GM12878 (cell line): ENCODE data around the gene IGFBP2. TPM values are rescaled to one million over a fixed set of nuclear protein-coding genes. Genes with fewer than 3 reads are reported as not detected.

Experiments used
- ATAC-seq: fragments of 200-7000 bp; cut with Tn5 transposase; 3 replicates; pipeline ENCODE4 v1.9.1; 2020; ENCODE audit warnings: mild to moderate bottlenecking, moderate library complexity
- BruUV-seq: library from RNA; stranded (reverse); fragments of 400-500 nt; replicated peaks from 2 replicates; lab custom pipeline; 2021; lab: Mats Ljungman, UMichigan
- CTCF ChIA-PET: fragments of 300-600 bp; sonication (Branson Sonifier 250); formaldehyde crosslinking; extraction: SDS; loops from one replicate; lab custom pipeline; 2021; ENCODE audit warnings: inconsistent platforms; lab: Yijun Ruan, JAX
- POLR2A ChIA-PET: fragments of 350-600 bp; formaldehyde crosslinking; extraction: SDS; loops from one replicate; lab custom pipeline; 2021; ENCODE audit warnings: inconsistent platforms; lab: Charles Lee
- RAD21 ChIA-PET: fragments of 300-600 bp; sonication (Branson Sonifier 250); formaldehyde crosslinking; loops from one replicate; lab custom pipeline; 2023; ENCODE audit warnings: antibody characterized with exemption; ENCODE audit not compliant: unreplicated experiment; lab: Charles Lee
- SMC1A ChIA-PET: fragments of 300-600 bp; sonication (Branson Sonifier 250); formaldehyde crosslinking; loops from one replicate; lab custom pipeline; 2023; ENCODE audit not compliant: unreplicated experiment, uncharacterized antibody; lab: Charles Lee
- DNase-seq: peaks from one replicate; pipeline ENCODE4 v3.0.0-alpha.2; 2011; ENCODE audit warnings: low read depth, low spot score
- FAIRE-seq: peaks from 3 replicates; lab custom pipeline; 2011; peaks lifted over from hg19 to GRCh38; lab: Jason Lieb, UNC
- H2AFZ ChIP-seq: 2 replicates; pipeline ENCODE4 v1.6.0; 2011; ENCODE audit warnings: low read depth, low read length, control low read depth; ENCODE audit not compliant: control insufficient read depth
- H3K27ac ChIP-seq: 2 replicates; pipeline ENCODE4 v1.5.1; 2011; ENCODE audit warnings: control low read depth; ENCODE audit not compliant: control insufficient read depth, insufficient read depth
- H3K27me3 ChIP-seq, 2 experiments: replicated peaks in 1 of 2; 2 replicates each; pipeline versions ENCODE4 v1.6.0 to v1.6.1; 2011; ENCODE audit warnings: low read length in 1 of 2; ENCODE audit not compliant: control insufficient read depth in 2 of 2, insufficient read depth in 2 of 2
- H3K36me3 ChIP-seq, 2 experiments: 2 replicates each; pipeline ENCODE4 v1.5.1; 2011; ENCODE audit warnings: low read length in 1 of 2; ENCODE audit not compliant: control insufficient read depth in 2 of 2, insufficient read depth in 2 of 2
- H3K4me1 ChIP-seq: 2 replicates; pipeline ENCODE4 v1.6.1; 2011; ENCODE audit warnings: mild to moderate bottlenecking, low read length, moderate library complexity, mixed read lengths; ENCODE audit not compliant: control insufficient read depth, insufficient read depth
- H3K4me2 ChIP-seq: 2 replicates; pipeline ENCODE4 v1.6.0; 2011; ENCODE audit warnings: control low read depth; ENCODE audit not compliant: control insufficient read depth, insufficient read depth
- H3K4me3 ChIP-seq: fragments of 200-600 bp; sonication (generic); 2 replicates; pipeline ENCODE4 v1.5.1; 2016
- H3K79me2 ChIP-seq: 2 replicates; pipeline ENCODE4 v1.6.0; 2011; ENCODE audit warnings: low read length; ENCODE audit not compliant: control insufficient read depth, insufficient read depth
- H3K9ac ChIP-seq: 2 replicates; pipeline ENCODE4 v1.8.0; 2011; ENCODE audit warnings: low read length, control low read depth, mixed read lengths; ENCODE audit not compliant: control insufficient read depth, insufficient read depth
- H3K9me3 ChIP-seq: replicated peaks from 3 replicates; pipeline ENCODE4 v1.5.1; 2011; ENCODE audit warnings: mild to moderate bottlenecking, low read length; ENCODE audit not compliant: control insufficient read depth, insufficient read depth
- H4K20me1 ChIP-seq: 2 replicates; pipeline ENCODE4 v1.6.0; 2011; ENCODE audit not compliant: control insufficient read depth, insufficient read depth
- BACH1 ChIP-seq: fragments of 450-650 bp; IDR thresholded peaks from 2 replicates; pipeline ENCODE4 v1.6.1; 2017; ENCODE audit warnings: mild to moderate bottlenecking, borderline replicate concordance
- CHD2 ChIP-seq: IDR thresholded peaks from 2 replicates; pipeline ENCODE4 v1.6.1; 2011; ENCODE audit warnings: low read depth, low read length, improper control_type of control experiment, borderline replicate concordance
- ETV6 ChIP-seq, 2 experiments: fragments of 450-650 bp in 1 of 2; IDR thresholded peaks in 1 of 2; conservative IDR thresholded peaks in 1 of 2; 2 replicates each; pipeline ENCODE4 v1.6.1; 2014; ENCODE audit warnings: antibody characterized with exemption in 1 of 2, borderline replicate concordance in 1 of 2, low read depth in 1 of 2, mild to moderate bottlenecking in 1 of 2, moderate library complexity in 1 of 2
- FOXM1 ChIP-seq: IDR thresholded peaks from 2 replicates; pipeline ENCODE4 v1.6.1; 2012; ENCODE audit warnings: low read depth, mild to moderate bottlenecking, inconsistent platforms, low read length, moderate library complexity
- PBX3 ChIP-seq: IDR thresholded peaks from 2 replicates; pipeline ENCODE4 v1.6.1; 2011; ENCODE audit warnings: mild to moderate bottlenecking, low read depth, low read length, moderate library complexity; ENCODE audit not compliant: insufficient replicate concordance
- POLR2AphosphoS2 ChIP-seq: IDR thresholded peaks from 2 replicates; pipeline ENCODE4 v1.6.1; 2011; ENCODE audit warnings: low read depth, mild to moderate bottlenecking, low read length, improper control_type of control experiment, moderate library complexity
- SMC3 ChIP-seq: IDR thresholded peaks from 2 replicates; pipeline ENCODE4 v1.6.1; 2011; ENCODE audit warnings: low read length, improper control_type of control experiment, borderline replicate concordance
- ZNF217 ChIP-seq: fragments of 450-650 bp; IDR thresholded peaks from 2 replicates; pipeline ENCODE4 v1.6.1; 2017; ENCODE audit warnings: antibody characterized with exemption, mild to moderate bottlenecking
- ZNF24 ChIP-seq: fragments of 450-650 bp; IDR thresholded peaks from 2 replicates; pipeline ENCODE4 v1.6.1; 2017; ENCODE audit warnings: antibody characterized with exemption, mild to moderate bottlenecking
- ZZZ3 ChIP-seq: IDR thresholded peaks from 2 replicates; pipeline ENCODE4 v1.6.1; 2011; ENCODE audit warnings: low read depth; ENCODE audit not compliant: control insufficient read depth, insufficient read length
- WGBS: methylation state at CpG from one replicate; pipeline ENCODE4 v1.1.6; 2016; ENCODE audit warnings: low lambda C conversion rate; ENCODE audit not compliant: insufficient replicate concordance, insufficient coverage; ENCODE audit errors: missing lambda C conversion rate; 5-methylcytosine and 5-hydroxymethylcytosine counted together
- in situ Hi-C: fragments of 300-500 bp; cut with MboI; formaldehyde crosslinking; loops from 9 replicates; pipeline ENCODE4 v1.14.3; 2018; ENCODE audit warnings: mixed read lengths
- intact Hi-C: fragments of 100-400 bp; cut with micrococcal nuclease; formaldehyde crosslinking; loops from one replicate; pipeline ENCODE4 v1.14.2; 2022; ENCODE audit not compliant: unreplicated experiment
- polyA plus RNA-seq, 11 experiments: library from polyadenylated mRNA; depleted of rRNA in 4 of 11; unstranded in 6 of 11; stranded (reverse) in 5 of 11; fragments of >200 nt; fragmentation: Nextera tagmentation in 4 of 11; fragmentation: Illumina TruSeq in 1 of 11; extraction: Ambion mirVana in 4 of 11; extraction: Trizol in 1 of 11; gene quantifications; 1 replicate in 1 of 11; 2 replicates in 10 of 11; pipeline versions ENCODE4 v1.2.1 to v1.2.3, GENCODE V29; 2011 to 2016; ENCODE audit warnings: inconsistent platforms in 2 of 11, missing spikeins in 2 of 11, low read depth in 1 of 11
- total RNA-seq, 4 experiments: library from RNA; depleted of rRNA in 3 of 4; stranded (reverse); fragments of >200 nt in 3 of 4; fragmentation: Illumina TruSeq in 1 of 4; extraction: Trizol in 1 of 4; gene quantifications; 2 replicates each; pipeline versions ENCODE4 v1.2.1 to v1.2.3, GENCODE V29; 2013 to 2021
- TF ChIP-seq, protein P1 (sequence below): fragments of 450-650 bp; IDR thresholded peaks from 2 replicates; pipeline ENCODE4 v1.6.1; 2016; ENCODE audit warnings: mild to moderate bottlenecking, moderate library complexity, borderline replicate concordance
- TF ChIP-seq, protein P2 (sequence below): fragments of 450-650 bp; IDR thresholded peaks from 2 replicates; pipeline ENCODE4 v1.6.1; 2017; ENCODE audit warnings: borderline replicate concordance

The IGFBP2 gene
- total and polyA plus RNA-seq, 10 of the 15 experiments (the other 5 are each of a cell fraction or from before 2014, with no cell fraction given), result 0.11 to 1.5 (median 0.38) TPM; not detected in 5

DNA sequence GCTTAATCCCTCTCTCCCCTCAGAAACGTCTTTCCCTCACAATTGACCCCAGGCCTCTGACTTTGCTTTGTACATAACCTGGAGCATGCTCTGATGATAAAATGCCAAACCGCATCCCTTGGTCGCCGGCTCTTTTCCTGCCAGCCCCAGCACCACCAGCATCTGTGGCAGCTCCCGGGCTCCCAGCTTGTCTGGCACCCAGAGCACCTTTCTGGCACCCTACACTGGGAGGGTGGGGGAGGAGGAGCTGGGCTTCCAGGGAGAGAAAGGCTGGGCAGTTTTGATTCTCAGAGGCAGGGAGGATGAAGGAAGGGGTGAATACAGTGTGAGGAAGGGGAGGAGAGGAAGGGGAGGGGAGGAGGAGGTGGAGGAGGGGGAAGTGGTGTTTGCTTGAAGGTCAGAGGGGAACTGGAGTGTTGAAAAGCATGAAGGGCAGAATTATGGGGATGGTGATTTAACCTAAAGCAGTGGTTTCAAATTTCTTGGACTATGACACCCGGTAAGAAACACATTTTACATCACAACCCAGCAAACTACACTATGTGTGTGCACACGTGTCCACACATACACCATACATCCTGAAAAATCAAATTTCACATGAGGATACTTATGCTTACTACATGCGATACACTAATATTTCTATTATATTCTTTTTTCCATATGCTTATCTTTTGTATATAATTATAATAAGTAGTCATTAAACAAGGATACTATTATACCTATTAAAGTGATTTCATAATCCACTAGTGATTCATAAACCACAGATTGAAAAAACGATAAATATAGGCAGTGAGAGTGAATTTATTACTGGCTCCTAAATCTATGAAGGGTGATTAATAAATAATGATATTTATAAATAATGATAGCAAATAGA lies 30.0 kb upstream of the IGFBP2 start:
- Histone ChIP-seq H3K4me1 (peaks cover 14% of the 10 kb centered on the region), H3K4me3 (no peak overlapping the region), H2AFZ (no peak overlapping the region; the same call in 1 of the 2 replicates), H3K4me2 (no peak overlapping the region), H3K9ac (no peak overlapping the region), H3K79me2 (no peaks in the 10 kb centered on the region), H3K27ac (no peak overlapping the region), H4K20me1 (no peaks in the 10 kb centered on the region), H3K36me3 (no peaks in the 10 kb centered on the region), H3K9me3 (peaks cover 5% of the 10 kb centered on the region; the same call in 2 of the 3 replicates)
- no peak for FAIRE-seq
- intact Hi-C loops (no loop called here), in situ Hi-C loops (no loop called here)
- SMC1A ChIA-PET, result interaction anchor here (0.9 kb wide), 1 partner anchor 13 kb away, joined by 3 read pairs; no protein-coding TSS in a partner anchor
- RAD21 ChIA-PET, result interaction anchor here (1.0 kb wide), 1 partner anchor 84 kb away, joined by 3 read pairs; no protein-coding TSS in a partner anchor
- no TSS peak for BruUV-seq
- ATAC-seq, result no peak
- WGBS, result 18% methylated on average over 9 of the region's 9 CpGs
- TF ChIP-seq BACH1 (no peak), POLR2AphosphoS2 (no peak), ZNF217 (no peak), PBX3 (no peak), ZNF24 (no peak), FOXM1 (no peak), CHD2 (no peak), ETV6 (conservative IDR thresholded peaks at IDR 0.05 in 1 of 2, IDR thresholded peaks at IDR 0.05 in 1 of 2; ENCODE audit: borderline replicate concordance in 1 of 2, low read depth in 1 of 2) (no peak), SMC3 (no peak), ZZZ3 (no peak)
- TF ChIP-seq, protein P1, sequence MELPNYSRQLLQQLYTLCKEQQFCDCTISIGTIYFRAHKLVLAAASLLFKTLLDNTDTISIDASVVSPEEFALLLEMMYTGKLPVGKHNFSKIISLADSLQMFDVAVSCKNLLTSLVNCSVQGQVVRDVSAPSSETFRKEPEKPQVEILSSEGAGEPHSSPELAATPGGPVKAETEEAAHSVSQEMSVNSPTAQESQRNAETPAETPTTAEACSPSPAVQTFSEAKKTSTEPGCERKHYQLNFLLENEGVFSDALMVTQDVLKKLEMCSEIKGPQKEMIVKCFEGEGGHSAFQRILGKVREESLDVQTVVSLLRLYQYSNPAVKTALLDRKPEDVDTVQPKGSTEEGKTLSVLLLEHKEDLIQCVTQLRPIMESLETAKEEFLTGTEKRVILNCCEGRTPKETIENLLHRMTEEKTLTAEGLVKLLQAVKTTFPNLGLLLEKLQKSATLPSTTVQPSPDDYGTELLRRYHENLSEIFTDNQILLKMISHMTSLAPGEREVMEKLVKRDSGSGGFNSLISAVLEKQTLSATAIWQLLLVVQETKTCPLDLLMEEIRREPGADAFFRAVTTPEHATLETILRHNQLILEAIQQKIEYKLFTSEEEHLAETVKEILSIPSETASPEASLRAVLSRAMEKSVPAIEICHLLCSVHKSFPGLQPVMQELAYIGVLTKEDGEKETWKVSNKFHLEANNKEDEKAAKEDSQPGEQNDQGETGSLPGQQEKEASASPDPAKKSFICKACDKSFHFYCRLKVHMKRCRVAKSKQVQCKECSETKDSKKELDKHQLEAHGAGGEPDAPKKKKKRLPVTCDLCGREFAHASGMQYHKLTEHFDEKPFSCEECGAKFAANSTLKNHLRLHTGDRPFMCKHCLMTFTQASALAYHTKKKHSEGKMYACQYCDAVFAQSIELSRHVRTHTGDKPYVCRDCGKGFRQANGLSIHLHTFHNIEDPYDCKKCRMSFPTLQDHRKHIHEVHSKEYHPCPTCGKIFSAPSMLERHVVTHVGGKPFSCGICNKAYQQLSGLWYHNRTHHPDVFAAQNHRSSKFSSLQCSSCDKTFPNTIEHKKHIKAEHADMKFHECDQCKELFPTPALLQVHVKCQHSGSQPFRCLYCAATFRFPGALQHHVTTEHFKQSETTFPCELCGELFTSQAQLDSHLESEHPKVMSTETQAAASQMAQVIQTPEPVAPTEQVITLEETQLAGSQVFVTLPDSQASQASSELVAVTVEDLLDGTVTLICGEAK, result no peak
- TF ChIP-seq, protein P2, sequence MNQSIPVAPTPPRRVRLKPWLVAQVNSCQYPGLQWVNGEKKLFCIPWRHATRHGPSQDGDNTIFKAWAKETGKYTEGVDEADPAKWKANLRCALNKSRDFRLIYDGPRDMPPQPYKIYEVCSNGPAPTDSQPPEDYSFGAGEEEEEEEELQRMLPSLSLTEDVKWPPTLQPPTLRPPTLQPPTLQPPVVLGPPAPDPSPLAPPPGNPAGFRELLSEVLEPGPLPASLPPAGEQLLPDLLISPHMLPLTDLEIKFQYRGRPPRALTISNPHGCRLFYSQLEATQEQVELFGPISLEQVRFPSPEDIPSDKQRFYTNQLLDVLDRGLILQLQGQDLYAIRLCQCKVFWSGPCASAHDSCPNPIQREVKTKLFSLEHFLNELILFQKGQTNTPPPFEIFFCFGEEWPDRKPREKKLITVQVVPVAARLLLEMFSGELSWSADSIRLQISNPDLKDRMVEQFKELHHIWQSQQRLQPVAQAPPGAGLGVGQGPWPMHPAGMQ, result no peak
- TF ChIP-seq, all 136 proteins: peak for 0
- no peaks in the 10 kb centered on the region; a peak in 2 of 4 replicates for H3K27me3 ChIP-seq
- CTCF ChIA-PET, result no interaction called here
- POLR2A ChIA-PET, result no interaction called here
- DNase-seq, result no peak
